Measurements from ENCODE around the gene CNTROB. TPM values are rescaled to one million over a fixed set of nuclear protein-coding genes. Genes with fewer than 3 reads are reported as not detected.

Gene CNTROB
- total and polyA plus RNA-seq, 10 of the 15 experiments (the other 5 are each of a cell fraction or from before 2014, with no cell fraction given) = 2.0 to 36.2 (median 28.2) TPM

DNA sequence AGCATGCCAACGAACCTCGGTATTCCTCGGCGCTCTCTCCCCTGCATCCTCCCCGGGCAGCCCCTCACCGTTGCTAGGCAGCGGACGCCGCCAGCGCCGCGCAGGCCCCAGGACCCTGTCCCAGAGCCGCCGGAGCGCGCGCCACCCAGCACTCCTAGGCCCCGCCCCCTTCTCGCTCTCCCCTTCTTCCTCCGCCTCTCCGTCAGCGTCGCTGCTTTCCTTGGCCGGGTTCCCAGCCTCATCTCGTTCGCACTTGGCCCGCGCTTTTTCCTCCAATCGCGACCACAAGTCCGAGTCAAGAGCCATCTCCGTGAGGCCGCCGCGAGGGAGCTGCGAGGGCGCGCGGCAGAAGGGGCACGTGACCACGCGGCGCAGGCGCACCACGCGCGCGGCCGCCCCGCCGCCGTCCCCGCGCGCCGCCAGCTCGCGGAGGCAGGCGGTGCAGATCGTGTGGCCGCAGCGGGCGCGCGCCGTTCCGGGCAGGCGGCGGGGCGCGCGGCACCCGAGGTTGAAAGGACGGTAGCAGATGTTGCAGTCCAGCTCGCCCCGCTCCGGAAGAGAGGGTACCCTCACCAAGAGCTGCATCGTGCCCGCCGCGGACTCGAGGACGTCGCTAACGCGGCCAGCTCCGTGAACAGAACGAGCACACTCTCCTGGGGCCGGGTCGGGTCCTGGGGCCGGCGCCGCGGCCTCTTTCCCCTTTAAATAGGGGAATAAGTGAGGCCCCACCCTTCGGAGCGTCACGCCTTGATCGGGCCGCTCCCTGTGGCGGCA is 16.2 kb upstream of the CNTROB start, which contains the start of gene RNF227 (continued):
- TF ChIP-seq SMC3 (IDR thresholded peaks at IDR 0.05; ENCODE audit: borderline replicate concordance, low read length) (no peak), BRCA1 (IDR thresholded peaks at IDR 0.05; ENCODE audit: low read depth, low read length) (no peak), SMAD1 (IDR thresholded peaks at IDR 0.05; ENCODE audit: low read depth, partially characterized antibody) (no peak), DPF2 (IDR thresholded peaks at IDR 0.05) (peak; percentile 56; the same call in 1 of the 2 replicates), MYC (IDR thresholded peaks at IDR 0.05; ENCODE audit: insufficient read depth, insufficient read length, insufficient replicate concordance, low read length, severe bottlenecking) (no peak), SIN3A (IDR thresholded peaks at IDR 0.05; ENCODE audit: low read depth, low read length) (peak; percentile 89), KAT2A (conservative IDR thresholded peaks at IDR 0.05; ENCODE audit: control insufficient read depth, low read depth, low read length) (no peak), PML (IDR thresholded peaks at IDR 0.05; ENCODE audit: low read length) (no peak; the same call in 1 of the 2 replicates)
- TF ChIP-seq, protein P1, sequence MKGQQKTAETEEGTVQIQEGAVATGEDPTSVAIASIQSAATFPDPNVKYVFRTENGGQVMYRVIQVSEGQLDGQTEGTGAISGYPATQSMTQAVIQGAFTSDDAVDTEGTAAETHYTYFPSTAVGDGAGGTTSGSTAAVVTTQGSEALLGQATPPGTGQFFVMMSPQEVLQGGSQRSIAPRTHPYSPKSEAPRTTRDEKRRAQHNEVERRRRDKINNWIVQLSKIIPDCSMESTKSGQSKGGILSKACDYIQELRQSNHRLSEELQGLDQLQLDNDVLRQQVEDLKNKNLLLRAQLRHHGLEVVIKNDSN (IDR thresholded peaks at IDR 0.05; ENCODE audit: borderline replicate concordance, extremely low read length, insufficient read depth, low read depth, low read length) = peak; percentile 98
- TF ChIP-seq, protein P2, sequence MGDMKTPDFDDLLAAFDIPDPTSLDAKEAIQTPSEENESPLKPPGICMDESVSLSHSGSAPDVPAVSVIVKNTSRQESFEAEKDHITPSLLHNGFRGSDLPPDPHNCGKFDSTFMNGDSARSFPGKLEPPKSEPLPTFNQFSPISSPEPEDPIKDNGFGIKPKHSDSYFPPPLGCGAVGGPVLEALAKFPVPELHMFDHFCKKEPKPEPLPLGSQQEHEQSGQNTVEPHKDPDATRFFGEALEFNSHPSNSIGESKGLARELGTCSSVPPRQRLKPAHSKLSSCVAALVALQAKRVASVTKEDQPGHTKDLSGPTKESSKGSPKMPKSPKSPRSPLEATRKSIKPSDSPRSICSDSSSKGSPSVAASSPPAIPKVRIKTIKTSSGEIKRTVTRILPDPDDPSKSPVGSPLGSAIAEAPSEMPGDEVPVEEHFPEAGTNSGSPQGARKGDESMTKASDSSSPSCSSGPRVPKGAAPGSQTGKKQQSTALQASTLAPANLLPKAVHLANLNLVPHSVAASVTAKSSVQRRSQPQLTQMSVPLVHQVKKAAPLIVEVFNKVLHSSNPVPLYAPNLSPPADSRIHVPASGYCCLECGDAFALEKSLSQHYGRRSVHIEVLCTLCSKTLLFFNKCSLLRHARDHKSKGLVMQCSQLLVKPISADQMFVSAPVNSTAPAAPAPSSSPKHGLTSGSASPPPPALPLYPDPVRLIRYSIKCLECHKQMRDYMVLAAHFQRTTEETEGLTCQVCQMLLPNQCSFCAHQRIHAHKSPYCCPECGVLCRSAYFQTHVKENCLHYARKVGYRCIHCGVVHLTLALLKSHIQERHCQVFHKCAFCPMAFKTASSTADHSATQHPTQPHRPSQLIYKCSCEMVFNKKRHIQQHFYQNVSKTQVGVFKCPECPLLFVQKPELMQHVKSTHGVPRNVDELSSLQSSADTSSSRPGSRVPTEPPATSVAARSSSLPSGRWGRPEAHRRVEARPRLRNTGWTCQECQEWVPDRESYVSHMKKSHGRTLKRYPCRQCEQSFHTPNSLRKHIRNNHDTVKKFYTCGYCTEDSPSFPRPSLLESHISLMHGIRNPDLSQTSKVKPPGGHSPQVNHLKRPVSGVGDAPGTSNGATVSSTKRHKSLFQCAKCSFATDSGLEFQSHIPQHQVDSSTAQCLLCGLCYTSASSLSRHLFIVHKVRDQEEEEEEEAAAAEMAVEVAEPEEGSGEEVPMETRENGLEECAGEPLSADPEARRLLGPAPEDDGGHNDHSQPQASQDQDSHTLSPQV (IDR thresholded peaks at IDR 0.05) = no peak
- TF ChIP-seq, protein P3, sequence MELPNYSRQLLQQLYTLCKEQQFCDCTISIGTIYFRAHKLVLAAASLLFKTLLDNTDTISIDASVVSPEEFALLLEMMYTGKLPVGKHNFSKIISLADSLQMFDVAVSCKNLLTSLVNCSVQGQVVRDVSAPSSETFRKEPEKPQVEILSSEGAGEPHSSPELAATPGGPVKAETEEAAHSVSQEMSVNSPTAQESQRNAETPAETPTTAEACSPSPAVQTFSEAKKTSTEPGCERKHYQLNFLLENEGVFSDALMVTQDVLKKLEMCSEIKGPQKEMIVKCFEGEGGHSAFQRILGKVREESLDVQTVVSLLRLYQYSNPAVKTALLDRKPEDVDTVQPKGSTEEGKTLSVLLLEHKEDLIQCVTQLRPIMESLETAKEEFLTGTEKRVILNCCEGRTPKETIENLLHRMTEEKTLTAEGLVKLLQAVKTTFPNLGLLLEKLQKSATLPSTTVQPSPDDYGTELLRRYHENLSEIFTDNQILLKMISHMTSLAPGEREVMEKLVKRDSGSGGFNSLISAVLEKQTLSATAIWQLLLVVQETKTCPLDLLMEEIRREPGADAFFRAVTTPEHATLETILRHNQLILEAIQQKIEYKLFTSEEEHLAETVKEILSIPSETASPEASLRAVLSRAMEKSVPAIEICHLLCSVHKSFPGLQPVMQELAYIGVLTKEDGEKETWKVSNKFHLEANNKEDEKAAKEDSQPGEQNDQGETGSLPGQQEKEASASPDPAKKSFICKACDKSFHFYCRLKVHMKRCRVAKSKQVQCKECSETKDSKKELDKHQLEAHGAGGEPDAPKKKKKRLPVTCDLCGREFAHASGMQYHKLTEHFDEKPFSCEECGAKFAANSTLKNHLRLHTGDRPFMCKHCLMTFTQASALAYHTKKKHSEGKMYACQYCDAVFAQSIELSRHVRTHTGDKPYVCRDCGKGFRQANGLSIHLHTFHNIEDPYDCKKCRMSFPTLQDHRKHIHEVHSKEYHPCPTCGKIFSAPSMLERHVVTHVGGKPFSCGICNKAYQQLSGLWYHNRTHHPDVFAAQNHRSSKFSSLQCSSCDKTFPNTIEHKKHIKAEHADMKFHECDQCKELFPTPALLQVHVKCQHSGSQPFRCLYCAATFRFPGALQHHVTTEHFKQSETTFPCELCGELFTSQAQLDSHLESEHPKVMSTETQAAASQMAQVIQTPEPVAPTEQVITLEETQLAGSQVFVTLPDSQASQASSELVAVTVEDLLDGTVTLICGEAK (IDR thresholded peaks at IDR 0.05; ENCODE audit: borderline replicate concordance) = no peak
- TF ChIP-seq, protein P4, sequence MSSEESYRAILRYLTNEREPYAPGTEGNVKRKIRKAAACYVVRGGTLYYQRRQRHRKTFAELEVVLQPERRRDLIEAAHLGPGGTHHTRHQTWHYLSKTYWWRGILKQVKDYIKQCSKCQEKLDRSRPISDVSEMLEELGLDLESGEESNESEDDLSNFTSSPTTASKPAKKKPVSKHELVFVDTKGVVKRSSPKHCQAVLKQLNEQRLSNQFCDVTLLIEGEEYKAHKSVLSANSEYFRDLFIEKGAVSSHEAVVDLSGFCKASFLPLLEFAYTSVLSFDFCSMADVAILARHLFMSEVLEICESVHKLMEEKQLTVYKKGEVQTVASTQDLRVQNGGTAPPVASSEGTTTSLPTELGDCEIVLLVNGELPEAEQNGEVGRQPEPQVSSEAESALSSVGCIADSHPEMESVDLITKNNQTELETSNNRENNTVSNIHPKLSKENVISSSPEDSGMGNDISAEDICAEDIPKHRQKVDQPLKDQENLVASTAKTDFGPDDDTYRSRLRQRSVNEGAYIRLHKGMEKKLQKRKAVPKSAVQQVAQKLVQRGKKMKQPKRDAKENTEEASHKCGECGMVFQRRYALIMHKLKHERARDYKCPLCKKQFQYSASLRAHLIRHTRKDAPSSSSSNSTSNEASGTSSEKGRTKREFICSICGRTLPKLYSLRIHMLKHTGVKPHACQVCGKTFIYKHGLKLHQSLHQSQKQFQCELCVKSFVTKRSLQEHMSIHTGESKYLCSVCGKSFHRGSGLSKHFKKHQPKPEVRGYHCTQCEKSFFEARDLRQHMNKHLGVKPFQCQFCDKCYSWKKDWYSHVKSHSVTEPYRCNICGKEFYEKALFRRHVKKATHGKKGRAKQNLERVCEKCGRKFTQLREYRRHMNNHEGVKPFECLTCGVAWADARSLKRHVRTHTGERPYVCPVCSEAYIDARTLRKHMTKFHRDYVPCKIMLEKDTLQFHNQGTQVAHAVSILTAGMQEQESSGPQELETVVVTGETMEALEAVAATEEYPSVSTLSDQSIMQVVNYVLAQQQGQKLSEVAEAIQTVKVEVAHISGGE (CRISPR knock-in tag; IDR thresholded peaks at IDR 0.05) = no peak
- TF ChIP-seq, protein P5, sequence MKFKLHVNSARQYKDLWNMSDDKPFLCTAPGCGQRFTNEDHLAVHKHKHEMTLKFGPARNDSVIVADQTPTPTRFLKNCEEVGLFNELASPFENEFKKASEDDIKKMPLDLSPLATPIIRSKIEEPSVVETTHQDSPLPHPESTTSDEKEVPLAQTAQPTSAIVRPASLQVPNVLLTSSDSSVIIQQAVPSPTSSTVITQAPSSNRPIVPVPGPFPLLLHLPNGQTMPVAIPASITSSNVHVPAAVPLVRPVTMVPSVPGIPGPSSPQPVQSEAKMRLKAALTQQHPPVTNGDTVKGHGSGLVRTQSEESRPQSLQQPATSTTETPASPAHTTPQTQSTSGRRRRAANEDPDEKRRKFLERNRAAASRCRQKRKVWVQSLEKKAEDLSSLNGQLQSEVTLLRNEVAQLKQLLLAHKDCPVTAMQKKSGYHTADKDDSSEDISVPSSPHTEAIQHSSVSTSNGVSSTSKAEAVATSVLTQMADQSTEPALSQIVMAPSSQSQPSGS (IDR thresholded peaks at IDR 0.05; ENCODE audit: low read length) = no peak
